Fibroblast of the conjunctiva (primary cell): ENCODE results near the gene OXLD1.
"Not testable (repeated sequence)": the region's sequence is repeated elsewhere in the genome, so short reads cannot be mapped to it uniquely, and the experiment has no call there.

Experiments
- DNase-seq: peaks from one replicate; pipeline ENCODE4 v3.0.0-alpha.2; 2010; ENCODE audit warnings: low read depth

The OXLD1 gene

DNA sequence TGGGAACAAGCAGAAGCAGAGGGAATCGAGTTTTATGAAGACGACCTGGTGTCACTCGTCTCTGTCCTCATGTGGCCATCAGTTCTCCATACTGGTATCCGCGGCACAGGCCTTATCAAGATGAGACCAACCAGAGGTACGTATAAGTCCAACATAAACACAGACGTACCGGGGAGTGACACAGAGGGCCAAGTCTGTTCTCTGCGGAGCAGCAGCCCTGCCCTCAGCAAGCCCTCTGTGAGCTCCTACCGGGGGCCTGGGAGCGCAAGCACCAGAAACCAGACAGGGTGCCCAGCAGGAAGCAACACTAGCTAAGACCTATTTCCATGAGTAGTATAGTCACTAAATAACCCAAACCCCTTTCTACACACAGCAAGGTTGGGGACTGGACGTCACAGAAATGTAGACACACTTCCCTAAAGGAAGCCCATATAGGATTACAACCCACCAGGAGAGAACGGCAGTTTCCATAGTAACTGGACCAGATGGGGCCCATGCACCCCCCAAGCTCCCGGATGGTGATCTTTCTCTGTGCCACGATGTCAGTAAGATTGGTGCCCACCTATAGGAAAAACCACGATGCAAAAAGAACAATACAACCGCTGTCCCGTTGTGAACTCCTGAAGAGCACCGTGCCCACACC lies 16.3 kb upstream of the OXLD1 start:
- no peak for DNase-seq

DNA sequence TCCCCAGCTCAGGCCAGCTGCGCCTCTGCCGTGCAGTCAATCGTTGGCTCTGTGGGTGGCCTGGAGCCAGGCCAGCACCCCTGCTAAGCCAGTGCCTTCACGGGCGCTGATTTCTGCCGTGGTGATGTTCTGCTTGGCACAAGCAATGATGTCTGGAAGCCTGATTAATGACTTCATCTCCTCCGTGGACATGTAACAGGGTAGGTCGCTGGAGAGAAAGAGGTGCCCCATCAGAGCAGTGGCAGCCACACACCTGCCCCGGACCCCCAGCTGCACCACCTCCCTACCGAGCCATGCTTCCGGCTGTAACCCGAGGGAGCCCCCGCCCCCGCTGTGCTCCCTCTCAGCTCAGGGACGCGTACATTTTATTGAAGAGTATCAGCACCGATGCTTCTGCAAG lies 15.3 kb upstream of the OXLD1 start:
- no peak for DNase-seq

- no peak for DNase-seq
Measured at GRCh38 chr17:81680150-81680549, 13.7 kb upstream of the OXLD1 start.

GRCh38 chr17:81676906-81677305 lies 10.5 kb upstream of the OXLD1 start:
- DNase-seq = no peak

DNA sequence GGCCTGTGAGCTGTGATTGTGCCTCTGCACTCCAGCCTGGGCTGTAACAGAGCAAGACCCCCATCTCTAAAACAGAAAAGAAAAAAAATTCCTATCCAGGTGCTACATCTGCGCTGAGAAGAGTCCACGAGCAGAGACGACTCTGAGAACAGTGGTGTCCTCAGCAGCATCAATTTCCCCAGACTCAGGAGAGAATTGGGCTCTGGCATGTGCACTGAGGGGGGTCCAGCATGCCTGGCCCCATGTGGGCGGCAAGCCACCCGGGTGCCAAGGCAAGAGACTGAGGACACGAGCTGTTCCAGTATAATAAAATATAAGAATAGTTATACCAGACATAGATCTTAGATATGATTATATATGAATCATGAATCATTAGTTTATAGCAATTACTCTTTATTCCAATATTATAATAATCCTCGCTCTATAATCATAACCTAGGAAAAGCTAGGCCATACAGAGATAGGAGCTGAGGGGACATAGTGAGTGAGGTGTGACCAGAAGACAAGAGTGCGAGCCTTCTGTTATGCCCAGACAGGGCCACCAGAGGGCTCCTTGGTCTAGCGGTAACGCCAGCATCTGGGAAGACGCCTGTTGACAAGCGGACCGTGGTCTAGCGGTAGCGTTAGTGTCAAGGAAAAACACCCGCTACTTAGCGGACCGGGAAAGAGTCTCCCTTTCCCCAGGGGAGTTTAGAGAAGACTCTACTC lies 9.3 kb upstream of the OXLD1 start:
- DNase-seq = not testable (repeated sequence)

DNA sequence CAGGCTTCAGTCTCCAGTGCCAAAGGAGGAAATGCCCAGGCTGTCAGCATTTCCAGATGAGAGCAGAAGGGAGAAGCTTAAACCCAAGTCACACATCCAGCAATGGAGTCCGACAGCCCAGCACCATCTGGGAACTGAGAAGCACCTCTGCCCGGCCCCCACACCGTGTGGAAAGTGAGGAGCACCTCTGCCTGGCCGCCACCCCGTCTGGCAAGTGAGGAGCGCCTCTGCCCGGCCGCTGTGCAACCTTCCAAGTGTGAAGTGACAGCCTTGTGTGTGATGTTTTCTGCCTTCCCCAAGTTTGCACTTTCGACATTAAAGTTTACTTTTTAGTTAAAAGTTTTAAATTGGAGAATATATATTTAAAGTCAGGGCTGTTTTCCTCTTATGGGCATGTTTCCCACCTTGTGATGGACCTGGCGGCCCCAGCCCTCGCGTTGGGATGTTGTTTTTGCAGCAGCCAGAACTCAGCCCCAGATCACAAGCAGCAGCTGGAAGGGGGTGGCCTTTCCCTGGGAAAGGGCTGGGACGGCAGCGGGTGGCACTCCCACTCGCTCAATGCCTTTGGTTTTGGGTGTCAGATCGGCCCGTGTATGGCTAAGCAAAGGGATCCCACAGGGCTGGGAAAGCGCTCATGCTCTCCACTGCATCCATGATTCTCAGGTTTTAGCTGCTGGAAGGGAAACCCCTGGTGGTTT lies 7.3 kb upstream of the OXLD1 start:
- DNase-seq = no peak

GRCh38 chr17:81672954-81673353 lies 6.5 kb upstream of the OXLD1 start:
- no peak for DNase-seq

DNA sequence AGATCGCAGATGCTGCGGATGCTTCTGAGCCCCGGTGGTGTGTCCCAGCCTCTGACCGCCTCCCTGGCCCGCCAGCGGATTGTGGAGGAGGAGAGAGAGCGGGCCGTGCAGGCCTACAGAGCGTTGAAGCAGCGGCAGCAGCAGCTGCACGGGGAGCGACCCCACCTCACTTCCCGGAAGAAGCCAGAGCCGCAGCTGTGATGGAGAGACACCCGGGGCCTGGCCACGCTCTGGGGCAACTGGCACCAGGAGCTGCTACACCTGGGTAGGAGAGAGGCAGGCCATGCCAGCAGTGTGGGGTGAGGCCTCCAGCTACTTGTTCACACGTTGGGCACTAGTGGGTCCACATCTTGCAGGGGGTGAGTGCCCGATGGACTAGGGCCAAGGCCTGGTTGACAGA lies 6.1 kb upstream of the OXLD1 start:
- no peak for DNase-seq

DNA sequence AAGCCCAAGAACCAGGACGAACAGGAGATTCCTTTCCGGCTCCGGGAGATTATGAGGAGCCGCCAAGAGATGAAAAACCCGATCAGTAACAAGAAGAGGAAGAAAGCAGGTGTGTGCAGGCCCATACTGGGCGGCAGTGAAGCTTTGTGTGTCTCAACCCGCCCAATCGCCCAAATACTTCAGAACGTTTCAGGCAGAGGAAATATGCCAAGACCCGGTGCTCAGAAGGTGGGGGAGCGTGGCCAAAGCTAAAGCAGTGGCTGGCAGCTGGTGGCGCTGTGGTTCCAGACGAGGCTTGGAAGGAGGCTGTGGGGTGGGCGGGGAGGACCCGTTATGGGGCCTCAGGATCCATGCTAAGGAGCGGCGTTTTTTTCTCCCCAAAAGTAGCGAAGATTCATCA lies 1.3 kb upstream of the OXLD1 start:
- DNase-seq = no peak

GRCh38 chr17:81666092-81666341 lies 388 bp downstream of the OXLD1 start:
- DNase-seq = no peak

DNA sequence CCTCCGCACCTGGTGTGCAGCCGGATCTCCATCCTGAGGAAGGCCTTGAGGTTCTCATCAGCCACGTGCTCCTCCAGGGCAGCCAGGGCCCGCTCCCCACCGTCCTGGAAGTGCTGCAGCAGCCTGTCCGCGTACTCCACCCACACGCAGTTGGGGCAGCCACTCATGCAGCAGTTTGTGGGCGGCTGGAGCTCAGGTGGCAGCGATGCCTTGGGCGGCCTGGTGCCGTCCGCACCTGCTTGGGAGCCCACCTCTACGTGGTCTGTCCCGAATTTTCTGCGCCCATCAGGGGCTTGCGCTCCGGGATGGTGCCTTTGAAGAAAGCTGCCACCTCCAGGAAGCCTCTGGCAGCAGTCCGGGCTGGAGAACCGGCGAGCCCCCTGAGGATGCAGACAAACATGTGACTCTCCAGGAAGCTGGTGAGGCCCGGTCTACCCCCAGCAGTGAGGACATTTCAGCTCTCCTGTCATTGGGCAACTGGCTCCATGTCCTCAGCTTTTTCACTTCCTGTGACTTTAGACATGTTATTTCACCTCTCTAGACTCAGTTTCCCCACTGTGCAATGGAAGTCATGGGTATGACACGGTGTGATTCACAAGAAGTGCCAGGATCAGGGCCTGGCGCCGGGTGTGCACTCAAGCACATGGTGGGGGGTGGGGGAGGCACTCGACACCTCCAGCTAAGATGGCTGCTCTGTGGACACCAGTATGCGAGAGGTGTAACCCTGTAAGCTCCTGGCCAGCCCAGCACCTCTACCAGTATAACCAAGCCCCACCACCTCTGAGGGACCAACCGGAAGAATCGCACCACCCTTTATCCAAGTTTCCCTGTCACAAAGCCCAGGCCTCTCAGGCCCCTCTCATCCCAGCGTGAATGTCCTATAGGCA lies 957 bp downstream of the OXLD1 start:
- no peak for DNase-seq

DNA sequence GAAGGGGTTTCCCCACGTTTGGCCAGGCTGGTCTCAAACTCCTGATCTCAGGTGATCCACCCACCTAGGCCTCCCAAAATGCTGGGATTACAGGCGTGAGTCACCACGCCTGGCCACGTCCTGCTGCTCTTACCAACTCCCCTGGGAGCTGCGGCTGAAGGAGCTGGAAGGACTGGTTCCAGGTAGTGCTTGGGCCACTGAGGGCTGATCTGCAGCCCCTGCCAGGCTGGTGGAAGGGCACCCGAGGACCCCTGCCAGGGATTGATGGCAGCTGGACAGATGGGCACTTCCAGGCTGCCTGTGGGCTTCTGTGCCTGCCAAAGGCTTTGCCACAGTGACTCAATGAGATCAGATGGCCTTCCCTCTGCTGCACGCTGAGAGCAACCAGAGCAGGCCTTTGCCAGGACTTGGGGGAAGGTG lies 2.3 kb downstream of the OXLD1 start:
- DNase-seq = no peak

DNA sequence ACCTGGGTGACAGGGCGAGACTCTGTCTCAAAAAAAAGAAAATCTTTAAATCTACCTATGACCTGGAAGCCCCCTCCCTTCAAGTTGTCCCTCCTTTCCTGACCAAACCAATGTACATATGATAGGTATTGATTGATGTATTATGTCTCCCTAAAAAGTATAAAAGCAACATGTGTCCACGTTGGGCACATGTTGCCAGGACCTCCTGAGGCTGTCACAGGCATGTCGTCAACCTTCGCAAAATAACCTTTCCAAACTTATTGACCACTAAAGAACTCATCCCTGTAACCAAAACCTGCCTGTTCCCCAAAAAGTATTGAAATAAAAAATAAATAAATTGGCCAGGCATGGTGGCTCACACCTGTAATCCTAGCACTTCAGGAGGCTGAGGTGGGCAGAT lies 4.4 kb downstream of the OXLD1 start:
- DNase-seq = no peak

DNA sequence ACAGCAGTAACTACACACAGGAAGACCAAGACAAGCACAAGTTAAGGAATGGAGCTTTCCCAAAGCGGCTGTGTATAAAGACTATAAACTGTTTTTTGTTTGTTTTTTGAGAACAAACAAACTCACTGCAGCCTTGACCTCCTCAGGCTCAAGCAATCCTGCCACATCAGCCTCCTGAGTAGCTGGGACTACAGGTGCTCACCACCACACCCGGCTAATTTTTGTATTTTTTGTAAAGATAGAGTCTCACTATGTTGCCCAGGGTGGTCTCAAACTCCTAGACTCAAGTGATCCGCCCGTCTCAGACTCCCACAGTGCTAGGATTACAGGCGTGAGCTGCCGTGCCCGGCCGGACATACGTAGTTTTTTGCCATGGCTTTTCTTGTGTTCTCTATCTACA lies 6.0 kb downstream of the OXLD1 start:
- DNase-seq = no peak

GRCh38 chr17:81659038-81659437 lies 7.4 kb downstream of the OXLD1 start:
- DNase-seq = no peak

GRCh38 chr17:81656835-81657234 lies 9.6 kb downstream of the OXLD1 start:
- DNase-seq = no peak

DNA sequence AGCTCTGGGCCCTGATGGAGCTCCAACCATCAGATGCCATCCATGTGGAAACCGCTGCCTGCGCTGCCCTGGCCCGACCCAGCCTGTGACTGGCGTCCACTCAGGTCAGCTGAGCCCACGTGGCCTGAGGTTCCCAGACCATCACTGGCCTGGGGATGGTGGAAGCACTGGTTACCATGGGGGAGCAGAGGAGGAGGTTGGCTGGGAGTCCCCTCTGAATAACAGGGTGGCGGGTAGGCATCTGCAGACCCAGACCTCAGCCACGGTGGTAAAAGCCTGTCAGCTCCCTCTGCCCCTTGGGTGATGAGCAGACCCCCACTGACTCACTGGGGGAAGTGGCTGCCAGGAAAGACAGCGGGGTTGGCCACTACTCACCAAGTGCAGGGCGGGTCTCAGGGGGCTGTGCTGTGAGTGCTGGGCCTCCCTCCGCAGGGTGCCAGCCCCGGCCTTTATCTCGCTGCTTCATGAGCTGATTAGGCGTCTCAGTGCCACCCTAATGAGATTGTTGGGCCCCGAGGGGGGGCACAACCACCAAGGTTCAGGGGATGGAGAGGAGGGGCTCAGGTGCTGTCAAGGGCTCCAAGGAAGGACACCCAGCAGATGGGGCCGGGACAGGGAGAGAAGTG lies 10.2 kb downstream of the OXLD1 start, which contains the start of gene PDE6G:
Gene PDE6G (minus strand): TSS at position 425 of the 626 bp plus-strand sequence. CDS start 3,237 bp downstream, outside the sequence.
- no peak for DNase-seq

GRCh38 chr17:81655378-81656117 lies 10.9 kb downstream of the OXLD1 start:
- no peak for DNase-seq

GRCh38 chr17:81652906-81653771 lies 13.3 kb downstream of the OXLD1 start:
- no peak for DNase-seq

DNA sequence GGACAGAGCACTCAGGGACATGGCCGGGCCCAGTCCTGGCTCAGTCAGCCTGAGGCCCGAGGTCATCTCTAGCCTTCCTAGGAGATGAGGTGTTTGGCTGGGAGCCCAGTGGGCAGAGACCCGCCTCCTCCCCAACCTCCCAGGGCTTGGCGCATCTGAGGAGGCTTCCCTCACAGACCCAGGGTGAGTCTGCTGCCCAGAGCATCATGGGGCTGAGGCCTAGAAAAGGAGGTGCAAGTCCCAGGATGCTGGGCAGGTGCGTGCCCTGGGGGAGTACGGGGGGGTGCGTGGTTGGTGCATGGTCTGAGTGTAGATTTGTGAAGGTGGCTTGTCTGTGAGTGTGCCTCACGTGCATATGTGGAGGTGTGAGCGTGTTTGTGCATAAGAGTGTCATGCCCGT lies 14.7 kb downstream of the OXLD1 start:
- DNase-seq = peak; percentile 78
